Retina (tissue), 1 donor: ENCODE data around the gene AIP.

ENCODE experiments used
- DNase-seq: peaks from one replicate; pipeline ENCODE4 v3.0.0-alpha.2; 2016

The AIP gene

GRCh38 chr11:67538306-67538705 lies 55.5 kb downstream of the AIP start:
- no peak for DNase-seq

- DNase-seq: no peak
These were observed 56.1 kb downstream of the AIP start for GRCh38 chr11:67538823-67539505.

GRCh38 chr11:67539550-67539949 lies 56.7 kb downstream of the AIP start:
- no peak for DNase-seq
